NB4 (cell line): Measurements from ENCODE around the gene TEPSIN.
A peak's percentile ranks its signal among the peaks of the same experiment; 100 is the strongest.

Source experiments
- DNase-seq: peaks from one replicate; pipeline ENCODE4 v3.0.0; 2010; ENCODE audit warnings: low read depth
- H3K4me3 ChIP-seq: one replicate; pipeline ENCODE4 v1.5.1; 2011; ENCODE audit warnings: mild to moderate bottlenecking, low read depth, low read length, moderate library complexity
- MYC ChIP-seq: IDR thresholded peaks from 2 replicates; pipeline ENCODE4 v1.6.1; 2011; ENCODE audit warnings: low read depth, low read length
- POLR2A ChIP-seq: IDR thresholded peaks from 2 replicates; pipeline ENCODE4 v1.6.1; 2011; ENCODE audit warnings: mild to moderate bottlenecking; ENCODE audit not compliant: insufficient read length; ENCODE audit errors: extremely low read depth
- TF ChIP-seq, protein P1 (sequence below): IDR thresholded peaks from 2 replicates; pipeline ENCODE4 v1.6.1; 2011; ENCODE audit warnings: low read depth, low read length
- TF ChIP-seq, protein P2 (sequence below): IDR thresholded peaks from one replicate; pipeline ENCODE4 v1.5.1; 2012; ENCODE audit warnings: low read depth, low read length

The TEPSIN gene

GRCh38 chr17:81277946-81278693 lies 39.3 kb upstream of the TEPSIN start:
- no peak for TF ChIP-seq MYC
- TF ChIP-seq, protein P1, sequence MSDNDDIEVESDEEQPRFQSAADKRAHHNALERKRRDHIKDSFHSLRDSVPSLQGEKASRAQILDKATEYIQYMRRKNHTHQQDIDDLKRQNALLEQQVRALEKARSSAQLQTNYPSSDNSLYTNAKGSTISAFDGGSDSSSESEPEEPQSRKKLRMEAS: no peak
- TF ChIP-seq, protein P2, sequence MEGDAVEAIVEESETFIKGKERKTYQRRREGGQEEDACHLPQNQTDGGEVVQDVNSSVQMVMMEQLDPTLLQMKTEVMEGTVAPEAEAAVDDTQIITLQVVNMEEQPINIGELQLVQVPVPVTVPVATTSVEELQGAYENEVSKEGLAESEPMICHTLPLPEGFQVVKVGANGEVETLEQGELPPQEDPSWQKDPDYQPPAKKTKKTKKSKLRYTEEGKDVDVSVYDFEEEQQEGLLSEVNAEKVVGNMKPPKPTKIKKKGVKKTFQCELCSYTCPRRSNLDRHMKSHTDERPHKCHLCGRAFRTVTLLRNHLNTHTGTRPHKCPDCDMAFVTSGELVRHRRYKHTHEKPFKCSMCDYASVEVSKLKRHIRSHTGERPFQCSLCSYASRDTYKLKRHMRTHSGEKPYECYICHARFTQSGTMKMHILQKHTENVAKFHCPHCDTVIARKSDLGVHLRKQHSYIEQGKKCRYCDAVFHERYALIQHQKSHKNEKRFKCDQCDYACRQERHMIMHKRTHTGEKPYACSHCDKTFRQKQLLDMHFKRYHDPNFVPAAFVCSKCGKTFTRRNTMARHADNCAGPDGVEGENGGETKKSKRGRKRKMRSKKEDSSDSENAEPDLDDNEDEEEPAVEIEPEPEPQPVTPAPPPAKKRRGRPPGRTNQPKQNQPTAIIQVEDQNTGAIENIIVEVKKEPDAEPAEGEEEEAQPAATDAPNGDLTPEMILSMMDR: no peak
- TF ChIP-seq POLR2A: no peak
- no peak for DNase-seq
- H3K4me3 ChIP-seq: no peak overlapping the region

- no peak for DNase-seq
- H3K4me3 ChIP-seq: no peak overlapping the region
- no peak for TF ChIP-seq MYC
- TF ChIP-seq, protein P2: no peak
- no peak for TF ChIP-seq POLR2A
These were observed 38.6 kb upstream of the TEPSIN start for GRCh38 chr17:81277421-81277820.

DNA sequence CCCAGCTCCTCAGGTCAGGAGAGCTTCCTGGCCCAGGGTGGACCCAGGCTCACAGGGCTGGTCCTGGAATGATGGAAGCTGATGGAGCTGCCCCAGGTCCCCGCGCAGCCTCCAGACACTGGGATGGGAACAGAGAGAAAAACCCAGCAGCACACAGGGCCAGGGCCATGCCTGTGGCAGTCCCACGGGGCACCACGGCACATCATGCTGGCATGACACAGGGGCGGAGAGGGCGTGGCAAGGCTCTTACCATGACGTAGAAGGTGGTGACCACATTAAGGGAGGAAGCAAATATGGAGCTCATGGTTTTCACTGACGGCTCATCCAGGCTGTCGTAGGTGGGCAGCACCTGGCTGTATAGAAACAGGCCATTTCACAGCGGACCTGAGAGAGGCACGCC lies 37.9 kb upstream of the TEPSIN start:
- no peak for TF ChIP-seq POLR2A
- no peak for TF ChIP-seq MYC
- TF ChIP-seq, protein P1: no peak
- TF ChIP-seq, protein P2: no peak

DNA sequence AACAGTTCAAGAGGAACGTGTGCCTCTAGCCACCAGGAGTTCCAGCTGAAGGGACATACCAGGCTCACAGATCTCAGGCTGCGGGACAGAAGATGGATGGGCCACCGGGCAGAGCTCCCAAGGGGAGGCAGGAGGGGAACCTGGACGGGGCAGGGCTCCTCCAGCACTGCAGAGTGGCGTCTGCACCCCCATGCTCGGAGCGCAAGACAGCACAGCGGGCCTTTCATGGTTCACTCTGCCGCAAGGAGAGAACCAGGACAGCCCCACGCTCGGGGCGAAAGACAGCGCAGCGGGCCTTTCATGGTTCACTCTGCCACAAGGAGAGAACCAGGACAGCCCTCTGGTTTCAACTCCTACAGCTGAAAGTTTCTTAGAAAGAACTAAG lies 35.6 kb upstream of the TEPSIN start:
- TF ChIP-seq POLR2A: no peak
- TF ChIP-seq MYC: no peak
- no peak for DNase-seq
- no peak overlapping the region for H3K4me3 ChIP-seq

More for the DNA sequence above, 37.9 kb upstream of the TEPSIN start:
- H3K4me3 ChIP-seq: no peak overlapping the region
- DNase-seq: no peak

DNA sequence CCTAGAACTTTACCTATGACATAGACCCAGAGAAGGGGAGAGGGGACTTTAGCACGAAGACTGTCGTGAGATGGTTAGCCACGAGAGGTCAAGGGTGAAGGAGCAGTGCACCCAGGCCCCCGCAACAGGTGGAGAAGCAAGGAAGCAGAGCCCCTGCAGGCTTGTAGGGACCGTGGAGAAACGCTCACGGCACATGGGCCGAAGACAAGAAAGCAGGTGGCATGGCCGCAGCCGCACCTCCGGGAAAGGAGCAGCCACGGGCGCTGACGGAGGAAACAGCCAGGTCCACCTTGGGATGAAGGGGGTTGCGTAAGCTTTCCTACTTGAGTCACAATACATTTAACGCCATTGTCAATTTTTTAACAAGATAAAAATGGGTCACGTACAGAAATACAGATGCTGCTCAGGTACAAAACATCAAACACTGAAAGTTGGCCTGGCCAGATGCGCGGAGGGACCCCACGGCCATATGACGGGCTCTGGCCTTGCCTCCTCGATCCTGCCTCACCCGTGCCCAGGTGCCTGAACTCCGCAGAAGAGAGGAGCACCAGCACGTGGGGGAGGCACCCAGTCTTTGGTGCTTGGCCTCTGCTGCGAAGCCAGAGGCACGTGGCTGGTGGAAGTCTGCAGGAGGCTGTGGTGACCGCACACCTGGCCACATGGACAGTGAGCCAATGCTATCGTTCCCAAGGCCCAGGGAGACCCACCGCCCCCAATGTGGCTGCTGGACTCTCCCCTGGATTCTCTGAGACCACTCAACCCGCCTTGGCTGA lies 35.0 kb upstream of the TEPSIN start:
- TF ChIP-seq, protein P1: no peak
- TF ChIP-seq POLR2A: no peak
- TF ChIP-seq, protein P2: no peak
- peak; percentile 44 for DNase-seq
- no peak overlapping the region for H3K4me3 ChIP-seq

- TF ChIP-seq POLR2A (no peak), MYC (peak; percentile 94)
- TF ChIP-seq, protein P1: peak; percentile 95
- TF ChIP-seq, protein P2: no peak
- DNase-seq: peak; percentile 81
- H3K4me3 ChIP-seq: no peak overlapping the region
These were observed 33.8 kb upstream of the TEPSIN start for GRCh38 chr17:81272616-81273015.
